ENCODE results near the gene CLSTN1. TPM values are rescaled to one million over a fixed set of nuclear protein-coding genes. Genes with fewer than 3 reads are reported as not detected.

CLSTN1 gene
- total and polyA plus RNA-seq, 2 experiments from 2014 or later = 56.8 to 67.8 TPM

- WGBS, 2 experiments (ENCODE audit: low coverage in 1 of 2, low lambda C conversion rate in 2 of 2, missing lambda C conversion rate in 2 of 2) = 96 to 100% methylated on average over 12 of the region's 12 CpGs
- DNase-seq = no peak
- H3F3A ChIP-seq (ENCODE audit: insufficient read depth) = no peaks in the 10 kb centered on the region
- no peaks in the 10 kb centered on the region for H3K79me2 ChIP-seq (ENCODE audit: insufficient read depth)
- H4K20me1 ChIP-seq (ENCODE audit: insufficient read depth) = no peaks in the 10 kb centered on the region
- H3K9me2 ChIP-seq (ENCODE audit: insufficient read depth) = no peaks in the 10 kb centered on the region
- no peaks in the 10 kb centered on the region for H3K27me3 ChIP-seq (replicated peaks; ENCODE audit: insufficient read depth)
- TF ChIP-seq EZH2phosphoT487 (IDR thresholded peaks at IDR 0.05; ENCODE audit: insufficient read depth, low read depth) (no peak), EZH2 (IDR thresholded peaks at IDR 0.05; ENCODE audit: insufficient read depth, poor library complexity, severe bottlenecking) (no peak)
- H3K4me2 ChIP-seq (ENCODE audit: unreplicated experiment) = no peak overlapping the region
- in situ Hi-C loops (cut with MboI) = no loop called here
- no peak overlapping the region for H3K9ac ChIP-seq
- H3K4me3 ChIP-seq = no peak overlapping the region
- H3K4me1 ChIP-seq (ENCODE audit: insufficient read depth) = no peaks in the 10 kb centered on the region
- H3K36me3 ChIP-seq (ENCODE audit: low read depth) = peaks cover 15% of the 10 kb centered on the region; the same call in 1 of the 2 replicates
- H3K27ac ChIP-seq = no peak overlapping the region
- H3K9me3 ChIP-seq (ENCODE audit: low read depth) = no peaks in the 10 kb centered on the region
- no peak overlapping the region for H2AFZ ChIP-seq
Measured at GRCh38 chr1:9729523-9729922, 94.2 kb downstream of the CLSTN1 start.

GRCh38 chr1:9728451-9729295 is 95.1 kb downstream of the CLSTN1 start:
- no peak overlapping the region for H2AFZ ChIP-seq
- H3F3A ChIP-seq (ENCODE audit: insufficient read depth) = no peaks in the 10 kb centered on the region
- DNase-seq = no peak
- H3K4me2 ChIP-seq (ENCODE audit: unreplicated experiment) = no peak overlapping the region
- no peaks in the 10 kb centered on the region for H4K20me1 ChIP-seq (ENCODE audit: insufficient read depth)
- in situ Hi-C loops (cut with MboI) = no loop called here
- H3K36me3 ChIP-seq (ENCODE audit: low read depth) = peaks cover 17% of the 10 kb centered on the region; the same call in 1 of the 2 replicates
- H3K9ac ChIP-seq = no peak overlapping the region
- no peaks in the 10 kb centered on the region for H3K79me2 ChIP-seq (ENCODE audit: insufficient read depth)
- no peaks in the 10 kb centered on the region for H3K4me1 ChIP-seq (ENCODE audit: insufficient read depth)
- H3K27ac ChIP-seq = no peak overlapping the region
- TF ChIP-seq EZH2phosphoT487 (IDR thresholded peaks at IDR 0.05; ENCODE audit: insufficient read depth, low read depth) = no peak
- TF ChIP-seq EZH2 (IDR thresholded peaks at IDR 0.05; ENCODE audit: insufficient read depth, poor library complexity, severe bottlenecking) = no peak
- no peaks in the 10 kb centered on the region for H3K9me3 ChIP-seq (ENCODE audit: low read depth)
- H3K9me2 ChIP-seq (ENCODE audit: insufficient read depth) = no peaks in the 10 kb centered on the region
- no peak overlapping the region for H3K4me3 ChIP-seq
- WGBS, 2 experiments (ENCODE audit: low coverage in 1 of 2, low lambda C conversion rate in 2 of 2, missing lambda C conversion rate in 2 of 2) = 93 to 94% methylated on average over 31 to 33 of the region's 33 CpGs
- H3K27me3 ChIP-seq (replicated peaks; ENCODE audit: insufficient read depth) = no peaks in the 10 kb centered on the region

- H3K4me1 ChIP-seq (ENCODE audit: insufficient read depth) = no peaks in the 10 kb centered on the region
- H3K27me3 ChIP-seq (replicated peaks; ENCODE audit: insufficient read depth) = no peaks in the 10 kb centered on the region
- in situ Hi-C loops (cut with MboI) = no loop called here
- no peaks in the 10 kb centered on the region for H3K9me3 ChIP-seq (ENCODE audit: low read depth)
- no peaks in the 10 kb centered on the region for H4K20me1 ChIP-seq (ENCODE audit: insufficient read depth)
- no peak overlapping the region for H2AFZ ChIP-seq
- WGBS, 2 experiments (ENCODE audit: low coverage in 1 of 2, low lambda C conversion rate in 2 of 2, missing lambda C conversion rate in 2 of 2) = 78 to 79% methylated on average over 25 of the region's 25 CpGs
- H3K4me3 ChIP-seq = no peak overlapping the region
- H3K9me2 ChIP-seq (ENCODE audit: insufficient read depth) = no peaks in the 10 kb centered on the region
- H3K79me2 ChIP-seq (ENCODE audit: insufficient read depth) = no peaks in the 10 kb centered on the region
- no peak overlapping the region for H3K9ac ChIP-seq
- H3K4me2 ChIP-seq (ENCODE audit: unreplicated experiment) = no peak overlapping the region
- TF ChIP-seq EZH2 (IDR thresholded peaks at IDR 0.05; ENCODE audit: insufficient read depth, poor library complexity, severe bottlenecking) (no peak), EZH2phosphoT487 (IDR thresholded peaks at IDR 0.05; ENCODE audit: insufficient read depth, low read depth) (no peak)
- no peaks in the 10 kb centered on the region for H3F3A ChIP-seq (ENCODE audit: insufficient read depth)
- DNase-seq = no peak
- peaks cover 18% of the 10 kb centered on the region; the same call in 1 of the 2 replicates for H3K36me3 ChIP-seq (ENCODE audit: low read depth)
- H3K27ac ChIP-seq = no peak overlapping the region
Measured at GRCh38 chr1:9726905-9727595, 96.7 kb downstream of the CLSTN1 start.

- H3K9ac ChIP-seq = no peak overlapping the region
- no peaks in the 10 kb centered on the region for H4K20me1 ChIP-seq (ENCODE audit: insufficient read depth)
- no peak for DNase-seq
- H3K36me3 ChIP-seq (ENCODE audit: low read depth) = peaks cover 17% of the 10 kb centered on the region; the same call in 1 of the 2 replicates
- no peak for TF ChIP-seq EZH2 (IDR thresholded peaks at IDR 0.05; ENCODE audit: insufficient read depth, poor library complexity, severe bottlenecking)
- no peak for TF ChIP-seq EZH2phosphoT487 (IDR thresholded peaks at IDR 0.05; ENCODE audit: insufficient read depth, low read depth)
- H3K27me3 ChIP-seq (replicated peaks; ENCODE audit: insufficient read depth) = no peaks in the 10 kb centered on the region
- no peak overlapping the region for H2AFZ ChIP-seq
- in situ Hi-C loops (cut with MboI) = no loop called here
- no peaks in the 10 kb centered on the region for H3K79me2 ChIP-seq (ENCODE audit: insufficient read depth)
- H3K4me1 ChIP-seq (ENCODE audit: insufficient read depth) = no peaks in the 10 kb centered on the region
- no peak overlapping the region for H3K27ac ChIP-seq
- no peaks in the 10 kb centered on the region for H3K9me2 ChIP-seq (ENCODE audit: insufficient read depth)
- no peaks in the 10 kb centered on the region for H3K9me3 ChIP-seq (ENCODE audit: low read depth)
- H3K4me3 ChIP-seq = no peak overlapping the region
- no peak overlapping the region for H3K4me2 ChIP-seq (ENCODE audit: unreplicated experiment)
- no peaks in the 10 kb centered on the region for H3F3A ChIP-seq (ENCODE audit: insufficient read depth)
- WGBS, 2 experiments (ENCODE audit: low coverage in 1 of 2, low lambda C conversion rate in 2 of 2, missing lambda C conversion rate in 2 of 2) = 91 to 93% methylated on average over 6 of the region's 6 CpGs
Measured at GRCh38 chr1:9726406-9726805, 97.4 kb downstream of the CLSTN1 start.
